GM19328 (cell line): ENCODE results near the gene RIMOC1.

Source experiments
- ATAC-seq: cut with Tn5 transposase; IDR thresholded peaks from one replicate; pipeline ENCODE4 v1.9.1; 2021; ENCODE audit warnings: mild to moderate bottlenecking, moderate library complexity; ENCODE audit not compliant: unreplicated experiment

RIMOC1 gene

GRCh38 chr5:41903892-41904799, at the start of gene RIMOC1:
Gene RIMOC1, plus strand, starts transcription at chr5:41904344. Its CDS starts 24 bp downstream, at chr5:41904368.
- peak; percentile 99 for ATAC-seq

GRCh38 chr5:41856644-41857491, 47.3 kb upstream of the RIMOC1 start:
- ATAC-seq, result peak; percentile 72

GRCh38 chr5:41857989-41858388, 46.2 kb upstream of the RIMOC1 start:
- ATAC-seq, result no peak

- no peak for ATAC-seq
These were observed 45.3 kb upstream of the RIMOC1 start for GRCh38 chr5:41858890-41859289.

GRCh38 chr5:41863871-41864486, 40.2 kb upstream of the RIMOC1 start:
- ATAC-seq, result peak; percentile 48

- ATAC-seq, result no peak
These were observed 34.9 kb upstream of the RIMOC1 start for GRCh38 chr5:41869151-41869723.

- ATAC-seq, result peak; percentile 97
These were observed 34.2 kb upstream of the RIMOC1 start, which contains the start of gene OXCT1 for GRCh38 chr5:41869724-41870626. Gene OXCT1, minus strand, starts transcription at chr5:41870425. Its CDS starts 67 bp downstream, at chr5:41870358.

- no peak for ATAC-seq
These were observed 33.5 kb upstream of the RIMOC1 start for GRCh38 chr5:41870627-41871048.

- ATAC-seq, result no peak
These were observed 32.3 kb upstream of the RIMOC1 start for GRCh38 chr5:41871852-41872251.

GRCh38 chr5:41874512-41875060, 29.6 kb upstream of the RIMOC1 start:
- no peak for ATAC-seq

- no peak for ATAC-seq
These were observed 29.0 kb upstream of the RIMOC1 start for GRCh38 chr5:41875121-41875520.

GRCh38 chr5:41876678-41877077, 27.5 kb upstream of the RIMOC1 start:
- ATAC-seq, result no peak

- ATAC-seq, result no peak
These were observed 26.7 kb upstream of the RIMOC1 start for GRCh38 chr5:41877408-41877807.

- no peak for ATAC-seq
These were observed 26.0 kb upstream of the RIMOC1 start for GRCh38 chr5:41878173-41878572.

- ATAC-seq, result no peak
These were observed 25.3 kb upstream of the RIMOC1 start for GRCh38 chr5:41878643-41879478.

- no peak for ATAC-seq
These were observed 21.4 kb upstream of the RIMOC1 start for GRCh38 chr5:41882765-41883164.

- ATAC-seq, result no peak
These were observed 20.9 kb upstream of the RIMOC1 start for GRCh38 chr5:41883243-41883642.

GRCh38 chr5:41883936-41884335, 20.2 kb upstream of the RIMOC1 start:
- no peak for ATAC-seq

- ATAC-seq, result no peak
These were observed 18.9 kb upstream of the RIMOC1 start for GRCh38 chr5:41885286-41885685.
